Measurements from ENCODE around the gene MAPK8IP2.

The MAPK8IP2 gene

DNA sequence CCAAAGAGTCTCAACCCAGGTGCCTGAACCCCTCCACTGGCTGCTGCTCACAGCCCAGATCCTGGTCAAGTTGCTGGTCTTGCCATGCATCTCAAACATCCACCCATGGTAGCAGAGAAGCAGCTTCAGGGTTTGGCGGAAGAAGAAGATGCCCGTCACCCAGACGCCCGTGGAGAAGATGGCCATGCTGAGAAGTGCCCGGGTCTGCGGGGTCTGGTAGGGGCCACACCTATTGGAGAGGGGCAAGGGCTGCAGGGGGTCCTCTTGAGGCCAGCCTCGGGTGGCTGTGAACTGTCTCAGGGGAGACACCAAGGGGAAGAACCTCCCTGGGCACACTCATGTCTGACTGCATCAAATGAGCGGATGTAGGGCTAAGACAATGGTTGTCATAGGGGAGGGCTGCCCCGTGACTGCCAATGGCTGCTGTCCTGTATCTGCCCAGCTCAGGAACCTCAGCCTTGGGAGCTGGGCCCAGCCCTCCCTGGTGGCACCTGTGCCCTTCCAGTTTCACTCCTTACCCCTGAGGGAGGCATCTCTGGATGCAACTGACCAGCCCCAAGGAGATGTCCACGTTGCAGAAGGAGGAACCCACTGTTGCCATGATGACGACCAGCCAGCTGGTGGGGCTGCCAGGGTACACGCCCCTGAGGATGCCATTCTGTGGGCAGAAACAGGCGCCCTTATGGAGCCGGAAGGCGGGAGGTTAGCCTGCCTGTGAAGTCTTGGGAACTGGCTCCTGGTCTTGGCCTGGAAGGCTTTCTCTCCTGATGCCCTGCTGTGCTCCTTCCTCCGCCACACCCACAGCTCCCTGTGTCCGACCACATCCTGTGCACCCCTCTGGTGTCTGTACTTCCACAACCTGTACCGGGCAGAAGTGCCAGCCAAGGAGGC lies 23.5 kb upstream of the MAPK8IP2 start:
- Histone ChIP-seq H3K27ac (ENCODE audit: low read length) (no peak overlapping the region), H3K4me3 (ENCODE audit: low read depth in 1 of 2, low read length in 2 of 2) (no peak overlapping the region), H3K27me3 (ENCODE audit: low read depth, low read length) (no peaks in the 10 kb centered on the region), H3K9me3 (ENCODE audit: control insufficient read depth in 1 of 2, low read length in 2 of 2) (no peaks in the 10 kb centered on the region), H3K4me1 (ENCODE audit: control insufficient read depth in 1 of 2, insufficient read depth in 2 of 2, low read length in 2 of 2) (peaks cover 4 to 27% of the 10 kb centered on the region in 2 donors), H3K36me3 (ENCODE audit: control insufficient read depth in 1 of 2, insufficient read depth in 2 of 2, low read length in 2 of 2) (peaks cover 5 to 22% of the 10 kb centered on the region in 2 donors)

DNA sequence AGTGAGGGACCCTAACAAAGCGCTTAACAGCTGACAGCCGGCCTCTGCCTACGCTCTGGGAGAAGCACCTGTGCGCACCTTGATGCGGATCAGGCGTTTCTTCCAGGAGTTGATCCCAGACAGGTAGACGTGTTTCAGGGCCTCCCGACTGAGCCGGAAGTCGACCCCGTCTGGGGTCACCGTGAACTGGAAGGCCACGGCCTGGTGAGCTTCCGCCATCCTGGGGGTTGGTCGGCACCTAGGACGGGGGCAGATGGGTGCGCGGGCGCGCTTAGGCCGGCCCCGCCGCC lies 23.0 kb upstream of the MAPK8IP2 start:
- Histone ChIP-seq H3K9me3 (ENCODE audit: control insufficient read depth in 1 of 2, low read length in 2 of 2) (no peaks in the 10 kb centered on the region), H3K27ac (ENCODE audit: low read length) (no peak overlapping the region), H3K36me3 (ENCODE audit: control insufficient read depth in 1 of 2, insufficient read depth in 2 of 2, low read length in 2 of 2) (peaks cover 5 to 22% of the 10 kb centered on the region in 2 donors), H3K27me3 (ENCODE audit: low read depth, low read length) (no peaks in the 10 kb centered on the region), H3K4me1 (ENCODE audit: control insufficient read depth in 1 of 2, insufficient read depth in 2 of 2, low read length in 2 of 2) (peaks cover 4 to 27% of the 10 kb centered on the region in 2 donors), H3K4me3 (ENCODE audit: low read depth in 1 of 2, low read length in 2 of 2) (no peak overlapping the region)

DNA sequence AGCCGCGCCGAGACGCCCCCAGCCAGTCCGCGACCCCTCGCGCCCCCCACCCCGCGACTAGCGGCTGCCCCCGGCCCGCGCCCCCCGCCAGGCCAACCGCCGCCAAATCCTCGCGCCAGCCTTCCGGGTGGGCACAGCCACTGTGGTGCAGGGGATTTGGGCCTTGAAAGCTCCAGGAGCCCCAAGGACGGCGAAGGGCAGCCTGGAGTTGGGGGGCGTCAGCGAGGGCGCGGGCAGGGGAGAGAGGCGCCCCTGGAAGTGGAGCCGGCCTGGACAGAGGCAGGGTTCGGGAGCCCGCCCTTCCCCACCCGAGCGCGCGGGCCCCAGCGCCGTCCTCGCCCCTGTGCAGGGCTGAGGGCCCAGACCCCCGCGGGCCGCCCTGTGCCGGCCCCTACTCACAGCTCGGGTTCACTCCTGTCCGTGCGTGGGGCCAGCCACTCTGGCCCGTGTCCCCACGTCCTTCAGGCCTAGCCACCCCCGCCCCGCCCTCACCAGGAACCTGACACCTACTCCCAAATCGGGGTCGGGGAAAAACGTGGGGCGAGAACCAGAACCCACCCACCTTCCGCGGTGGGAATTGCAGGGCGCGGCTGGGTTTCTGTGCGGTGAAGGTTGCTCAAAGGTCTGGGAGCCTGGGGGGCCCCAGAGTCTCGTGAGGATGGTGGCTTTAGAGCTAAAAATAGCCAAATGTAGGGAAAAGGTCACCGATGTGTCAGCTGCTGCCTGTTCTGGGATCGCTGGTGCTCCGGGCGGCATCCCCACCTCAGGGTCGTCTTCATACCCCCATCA lies 22.4 kb upstream of the MAPK8IP2 start, which contains the start of gene CPT1B:
TSS of gene CPT1B (minus strand) at position 441 of the 789 bp plus-strand sequence. CDS start 512 bp downstream, outside the sequence.
- Histone ChIP-seq H3K27me3 (ENCODE audit: low read depth, low read length) (no peaks in the 10 kb centered on the region), H3K4me3 (ENCODE audit: low read depth in 1 of 2, low read length in 2 of 2) (peak within 1 kb of the TSS in 1 of 2 donors; percentile 49), H3K36me3 (ENCODE audit: control insufficient read depth in 1 of 2, insufficient read depth in 2 of 2, low read length in 2 of 2) (peaks cover 5 to 17% of the 10 kb centered on the region in 2 donors), H3K9me3 (ENCODE audit: control insufficient read depth in 1 of 2, low read length in 2 of 2) (no peaks in the 10 kb centered on the region), H3K27ac (ENCODE audit: low read length) (no peak within 1 kb of the TSS), H3K4me1 (ENCODE audit: control insufficient read depth in 1 of 2, insufficient read depth in 2 of 2, low read length in 2 of 2) (peaks cover 4 to 27% of the 10 kb centered on the region in 2 donors)

DNA sequence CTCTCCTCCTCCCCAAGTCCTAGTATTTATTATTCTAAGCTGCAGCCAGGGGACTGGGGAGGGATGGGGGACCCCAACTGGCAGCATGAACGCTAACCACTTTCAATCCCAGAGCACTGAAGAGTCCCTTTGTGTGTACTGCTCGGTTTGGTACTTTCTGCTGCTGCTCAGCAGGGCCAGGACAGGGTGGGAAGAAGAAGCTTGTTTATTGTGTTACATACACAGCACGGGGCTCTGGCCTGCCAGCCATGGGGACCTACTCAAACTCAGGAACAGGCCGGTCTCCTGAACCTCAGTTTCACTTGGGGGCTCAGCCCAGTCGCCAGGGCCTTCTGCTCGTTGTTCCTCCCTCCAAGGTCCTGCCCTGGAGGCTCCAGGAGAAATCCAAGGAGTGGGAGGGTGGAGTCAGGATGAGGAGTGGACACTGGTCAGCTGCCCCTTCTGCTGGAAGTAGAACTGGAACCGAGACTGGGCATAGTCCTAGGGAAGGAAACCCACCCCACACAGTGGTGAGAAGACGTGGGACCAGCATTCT lies 21.8 kb upstream of the MAPK8IP2 start:
- H3K4me3 ChIP-seq (ENCODE audit: low read depth in 1 of 2, low read length in 2 of 2): peak overlapping the region in 1 of 2 donors; percentile 49
- no peaks in the 10 kb centered on the region for H3K27me3 ChIP-seq (ENCODE audit: low read depth, low read length)
- peaks cover 9 to 27% of the 10 kb centered on the region in 2 donors for H3K4me1 ChIP-seq (ENCODE audit: control insufficient read depth in 1 of 2, insufficient read depth in 2 of 2, low read length in 2 of 2)
- no peaks in the 10 kb centered on the region for H3K9me3 ChIP-seq (ENCODE audit: control insufficient read depth in 1 of 2, low read length in 2 of 2)
- H3K36me3 ChIP-seq (ENCODE audit: control insufficient read depth in 1 of 2, insufficient read depth in 2 of 2, low read length in 2 of 2): peaks cover 5 to 14% of the 10 kb centered on the region in 2 donors
- no peak overlapping the region for H3K27ac ChIP-seq (ENCODE audit: low read length)

- H3K4me1 ChIP-seq (ENCODE audit: control insufficient read depth in 1 of 2, insufficient read depth in 2 of 2, low read length in 2 of 2): peaks cover 10 to 27% of the 10 kb centered on the region in 2 donors
- H3K36me3 ChIP-seq (ENCODE audit: control insufficient read depth in 1 of 2, insufficient read depth in 2 of 2, low read length in 2 of 2): peaks cover 5 to 9% of the 10 kb centered on the region in 2 donors
- no peaks in the 10 kb centered on the region for H3K27me3 ChIP-seq (ENCODE audit: low read depth, low read length)
- no peak overlapping the region for H3K4me3 ChIP-seq (ENCODE audit: low read depth in 1 of 2, low read length in 2 of 2)
- no peak overlapping the region for H3K27ac ChIP-seq (ENCODE audit: low read length)
- no peaks in the 10 kb centered on the region for H3K9me3 ChIP-seq (ENCODE audit: control insufficient read depth in 1 of 2, low read length in 2 of 2)
Observed at GRCh38 chr22:50579752-50580151, 20.8 kb upstream of the MAPK8IP2 start.

DNA sequence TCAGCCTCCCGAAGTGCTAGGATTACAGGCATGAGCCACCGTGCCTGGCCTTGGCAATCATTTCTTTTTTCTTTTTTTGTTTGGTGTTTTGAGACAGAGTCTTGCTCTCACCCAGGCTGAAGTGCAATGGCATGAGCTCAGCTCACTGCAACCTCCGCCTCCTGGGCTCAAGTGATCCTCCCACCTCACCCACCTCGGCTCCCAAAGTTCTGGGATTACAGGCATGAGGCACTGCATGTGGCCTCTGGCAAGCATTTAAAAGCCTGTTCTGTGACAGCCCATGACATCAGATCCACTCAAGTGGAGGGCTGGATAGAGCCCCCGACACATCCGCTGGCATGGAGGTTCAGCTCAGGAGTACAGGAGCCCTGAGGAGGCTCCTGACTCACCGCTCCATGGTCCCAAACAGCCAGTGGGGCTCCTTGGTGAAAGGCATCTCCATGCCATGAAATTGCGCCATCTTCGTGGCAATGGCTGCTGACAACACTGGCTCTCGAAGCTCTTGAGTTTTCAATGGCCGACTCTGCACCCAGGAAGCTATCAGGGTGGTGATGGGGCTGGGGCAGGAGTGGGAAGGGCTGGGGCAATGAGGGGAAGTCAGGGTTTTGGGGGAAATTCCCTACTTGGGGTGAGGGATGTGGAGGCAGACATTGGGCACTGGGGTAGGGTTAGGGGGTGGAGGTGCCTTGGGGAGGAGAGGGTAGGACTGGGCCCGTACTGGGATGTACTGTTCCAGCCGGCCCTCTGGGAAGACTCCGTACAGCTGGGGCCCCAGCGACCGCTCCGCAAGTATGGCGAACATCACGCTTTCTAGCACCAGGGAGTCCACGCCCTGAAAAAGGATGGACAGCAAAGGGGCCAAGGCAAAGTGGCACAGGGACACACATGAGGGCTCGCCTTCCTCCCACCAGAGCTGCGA lies 19.3 kb upstream of the MAPK8IP2 start:
- no peaks in the 10 kb centered on the region for H3K27me3 ChIP-seq (ENCODE audit: low read depth, low read length)
- peak overlapping the region; percentile 70 to 83 for H3K4me3 ChIP-seq (ENCODE audit: low read depth in 1 of 2, low read length in 2 of 2)
- peaks cover 3 to 5% of the 10 kb centered on the region in 2 donors for H3K36me3 ChIP-seq (ENCODE audit: control insufficient read depth in 1 of 2, insufficient read depth in 2 of 2, low read length in 2 of 2)
- H3K9me3 ChIP-seq (ENCODE audit: control insufficient read depth in 1 of 2, low read length in 2 of 2): no peaks in the 10 kb centered on the region
- H3K4me1 ChIP-seq (ENCODE audit: control insufficient read depth in 1 of 2, insufficient read depth in 2 of 2, low read length in 2 of 2): peaks cover 10 to 27% of the 10 kb centered on the region in 2 donors
- H3K27ac ChIP-seq (ENCODE audit: low read length): no peak overlapping the region

DNA sequence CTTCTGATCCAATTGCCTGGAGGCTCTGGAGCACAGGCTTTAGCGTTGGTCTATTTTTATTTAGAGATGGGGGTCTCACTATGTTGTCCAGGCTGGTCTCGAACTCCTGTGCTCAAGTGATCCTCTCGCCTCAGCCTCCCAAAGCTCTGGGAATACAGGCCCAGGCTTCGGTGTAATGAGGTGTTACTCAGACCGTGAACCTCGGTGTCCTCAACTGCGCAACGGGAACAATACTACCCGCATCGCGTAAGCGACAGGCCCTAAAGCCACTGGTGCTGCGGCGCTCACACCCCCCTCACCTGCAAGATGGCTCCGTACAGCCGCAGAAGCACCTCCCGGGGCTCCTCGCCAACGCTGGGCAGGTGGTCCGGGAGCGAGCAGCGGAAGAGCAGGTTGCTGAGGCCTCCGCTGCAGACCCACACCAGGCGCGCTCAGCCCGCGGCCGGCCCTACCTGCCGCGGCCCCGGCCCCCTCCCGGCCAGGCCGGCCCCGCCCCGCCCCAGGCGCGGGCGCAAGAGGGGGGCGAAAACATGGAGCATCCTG lies 18.6 kb upstream of the MAPK8IP2 start:
- Histone ChIP-seq H3K9me3 (ENCODE audit: control insufficient read depth in 1 of 2, low read length in 2 of 2) (no peaks in the 10 kb centered on the region), H3K4me3 (ENCODE audit: low read depth in 1 of 2, low read length in 2 of 2) (peak overlapping the region; percentile 70 to 83), H3K27ac (ENCODE audit: low read length) (peak overlapping the region; percentile 84), H3K4me1 (ENCODE audit: control insufficient read depth in 1 of 2, insufficient read depth in 2 of 2, low read length in 2 of 2) (peaks cover 10 to 27% of the 10 kb centered on the region in 2 donors), H3K27me3 (ENCODE audit: low read depth, low read length) (no peaks in the 10 kb centered on the region), H3K36me3 (ENCODE audit: control insufficient read depth in 1 of 2, insufficient read depth in 2 of 2, low read length in 2 of 2) (peaks cover 3 to 5% of the 10 kb centered on the region in 2 donors)

- H3K4me3 ChIP-seq (ENCODE audit: low read depth in 1 of 2, low read length in 2 of 2): peak within 1 kb of the TSS; percentile 74 to 83
- no peaks in the 10 kb centered on the region for H3K27me3 ChIP-seq (ENCODE audit: low read depth, low read length)
- no peaks in the 10 kb centered on the region for H3K9me3 ChIP-seq (ENCODE audit: control insufficient read depth in 1 of 2, low read length in 2 of 2)
- peak within 1 kb of the TSS; percentile 84 for H3K27ac ChIP-seq (ENCODE audit: low read length)
- peaks cover 10 to 23% of the 10 kb centered on the region in 2 donors for H3K4me1 ChIP-seq (ENCODE audit: control insufficient read depth in 1 of 2, insufficient read depth in 2 of 2, low read length in 2 of 2)
- peaks cover 3 to 5% of the 10 kb centered on the region in 2 donors for H3K36me3 ChIP-seq (ENCODE audit: control insufficient read depth in 1 of 2, insufficient read depth in 2 of 2, low read length in 2 of 2)
Observed at GRCh38 chr22:50582493-50583293, 17.9 kb upstream of the MAPK8IP2 start, which contains the start of gene CHKB. Gene CHKB (minus strand): TSS chr22:50582849. CDS start chr22:50582781, 68 bp downstream.

DNA sequence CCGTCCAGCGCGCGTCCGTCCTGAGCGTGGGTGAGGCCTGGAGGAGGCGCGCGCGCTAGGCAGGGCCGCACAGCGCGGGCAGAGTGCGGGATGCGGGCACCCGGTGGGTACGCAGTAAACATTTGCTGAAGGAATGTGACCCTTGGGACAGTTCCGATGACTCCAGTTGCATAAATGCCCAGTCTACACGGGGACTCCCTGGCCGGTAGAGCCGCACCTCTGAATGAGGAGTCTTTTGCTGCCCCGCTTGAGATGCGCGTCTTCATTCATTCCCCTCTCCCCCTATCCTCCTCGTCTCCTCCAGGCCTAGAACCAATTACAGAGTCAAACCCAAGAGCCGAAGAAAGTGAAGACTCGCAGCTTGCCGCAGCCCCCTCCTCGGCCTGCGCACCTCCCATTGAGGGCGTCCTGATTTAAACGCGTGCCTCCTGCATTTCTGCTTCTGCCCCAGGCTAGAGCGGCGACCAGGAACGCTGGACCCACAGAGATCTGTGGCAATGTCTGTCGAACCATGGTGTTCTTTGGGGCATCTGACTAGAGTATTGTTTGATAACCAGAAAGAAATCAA lies 17.2 kb upstream of the MAPK8IP2 start:
- Histone ChIP-seq H3K27ac (ENCODE audit: low read length) (no peak overlapping the region), H3K27me3 (ENCODE audit: low read depth, low read length) (no peaks in the 10 kb centered on the region), H3K9me3 (ENCODE audit: control insufficient read depth in 1 of 2, low read length in 2 of 2) (no peaks in the 10 kb centered on the region), H3K36me3 (ENCODE audit: control insufficient read depth in 1 of 2, insufficient read depth in 2 of 2, low read length in 2 of 2) (peaks cover 3 to 5% of the 10 kb centered on the region in 2 donors), H3K4me1 (ENCODE audit: control insufficient read depth in 1 of 2, insufficient read depth in 2 of 2, low read length in 2 of 2) (peaks cover 10 to 20% of the 10 kb centered on the region in 2 donors), H3K4me3 (ENCODE audit: low read depth in 1 of 2, low read length in 2 of 2) (peak overlapping the region; percentile 74 to 83)
